Inferior parietal cortex (tissue), 1 donor: ENCODE measurements around the gene UNC93B1.

Experiments
- DNase-seq: peaks from one replicate; pipeline ENCODE4 v3.0.0-alpha.2; 2016; ENCODE audit errors: extremely low spot score

Gene UNC93B1, protein sequence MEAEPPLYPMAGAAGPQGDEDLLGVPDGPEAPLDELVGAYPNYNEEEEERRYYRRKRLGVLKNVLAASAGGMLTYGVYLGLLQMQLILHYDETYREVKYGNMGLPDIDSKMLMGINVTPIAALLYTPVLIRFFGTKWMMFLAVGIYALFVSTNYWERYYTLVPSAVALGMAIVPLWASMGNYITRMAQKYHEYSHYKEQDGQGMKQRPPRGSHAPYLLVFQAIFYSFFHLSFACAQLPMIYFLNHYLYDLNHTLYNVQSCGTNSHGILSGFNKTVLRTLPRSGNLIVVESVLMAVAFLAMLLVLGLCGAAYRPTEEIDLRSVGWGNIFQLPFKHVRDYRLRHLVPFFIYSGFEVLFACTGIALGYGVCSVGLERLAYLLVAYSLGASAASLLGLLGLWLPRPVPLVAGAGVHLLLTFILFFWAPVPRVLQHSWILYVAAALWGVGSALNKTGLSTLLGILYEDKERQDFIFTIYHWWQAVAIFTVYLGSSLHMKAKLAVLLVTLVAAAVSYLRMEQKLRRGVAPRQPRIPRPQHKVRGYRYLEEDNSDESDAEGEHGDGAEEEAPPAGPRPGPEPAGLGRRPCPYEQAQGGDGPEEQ

DNA sequence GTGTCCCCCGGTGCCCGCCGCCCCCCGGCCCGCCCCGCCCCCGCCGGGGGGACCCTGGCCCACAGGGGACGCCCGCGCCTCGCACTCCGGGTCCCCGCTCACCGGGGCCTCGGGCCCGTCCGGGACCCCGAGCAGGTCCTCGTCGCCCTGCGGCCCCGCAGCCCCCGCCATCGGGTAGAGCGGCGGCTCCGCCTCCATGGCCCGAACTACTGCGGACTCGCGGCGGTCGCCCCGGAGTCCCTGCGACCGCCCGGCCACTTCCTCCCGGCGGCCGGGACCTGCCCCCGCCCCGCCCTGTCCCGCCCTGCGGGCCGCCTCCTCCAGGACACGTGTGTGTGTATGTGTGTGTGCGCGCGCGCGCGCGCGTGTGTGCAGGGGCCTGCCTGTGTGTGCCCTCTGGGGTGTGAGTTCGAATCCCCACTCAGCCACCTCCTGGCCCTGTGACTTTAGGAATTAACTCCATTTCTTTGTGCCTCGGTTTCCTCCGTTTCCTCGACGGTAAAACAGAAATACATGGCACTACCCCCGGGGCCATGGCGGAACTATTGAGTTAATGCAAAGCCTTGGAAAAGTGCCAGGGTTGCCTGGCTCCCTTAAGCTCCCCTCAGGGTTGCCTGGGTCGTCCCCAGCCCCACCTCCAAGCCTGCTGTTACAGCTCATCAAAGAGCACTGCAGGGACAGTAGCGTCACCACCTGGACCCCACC lies at the start of gene UNC93B1:
Gene UNC93B1, minus strand, starts transcription at position 252 of the 705 bp plus-strand sequence. Its CDS starts 54 bp downstream, at position 198.
- no peak for DNase-seq

DNA sequence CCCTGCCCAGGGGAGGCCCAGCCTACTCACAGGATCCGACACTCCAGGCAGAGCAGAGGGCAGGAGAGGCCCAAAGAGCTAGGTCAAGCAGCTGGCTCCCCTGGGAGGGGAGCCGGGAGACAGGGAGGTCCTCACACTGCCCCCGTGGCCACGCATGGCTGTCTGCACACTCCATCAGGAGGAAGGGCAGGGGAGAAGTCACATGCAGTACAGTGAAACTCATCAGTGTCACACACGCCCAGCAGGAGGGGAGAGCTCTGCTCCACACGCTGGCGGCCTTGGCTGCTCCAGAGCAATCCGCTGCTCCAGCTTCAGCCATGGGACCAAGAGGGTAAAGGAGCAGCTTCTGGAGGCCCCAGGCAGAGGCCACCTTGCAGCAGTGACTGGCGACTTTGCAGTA lies 49.2 kb upstream of the UNC93B1 start:
- DNase-seq = no peak

DNA sequence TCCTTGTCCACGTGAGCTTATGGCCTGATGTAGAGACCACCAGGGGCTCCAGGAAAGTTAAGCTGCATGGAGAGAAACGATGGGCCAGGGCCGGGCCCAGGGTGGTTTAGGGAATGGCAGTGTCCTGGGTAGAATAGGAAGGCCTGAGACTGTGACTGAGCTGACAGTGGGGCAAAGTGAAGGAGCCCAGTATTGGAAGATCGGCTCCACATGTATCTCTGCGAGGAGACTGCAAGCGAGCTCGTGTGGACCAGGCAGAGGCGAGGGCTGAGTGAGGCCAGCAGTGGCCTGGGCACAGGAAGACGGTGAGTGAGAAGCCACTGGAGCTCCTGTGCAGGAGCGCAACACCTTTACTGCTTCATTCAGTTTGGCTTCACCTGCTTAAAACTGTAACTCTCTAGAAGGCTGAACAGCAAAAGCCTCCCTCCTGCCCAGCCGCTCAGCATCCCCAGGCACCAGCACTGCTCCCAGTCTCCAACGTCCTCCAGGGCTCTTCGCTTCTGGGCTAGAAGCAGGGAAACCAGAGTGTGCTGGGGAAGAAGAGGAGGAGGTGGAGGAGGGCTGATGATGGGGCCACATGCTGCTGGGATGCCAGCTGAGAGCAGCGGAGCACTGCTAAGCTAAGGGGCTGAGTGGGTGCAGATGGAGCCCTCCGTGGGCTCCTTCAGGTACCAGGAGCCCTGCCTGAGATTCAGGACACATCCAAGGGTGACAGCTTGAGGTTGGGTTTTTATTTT lies 48.4 kb upstream of the UNC93B1 start:
- no peak for DNase-seq

DNA sequence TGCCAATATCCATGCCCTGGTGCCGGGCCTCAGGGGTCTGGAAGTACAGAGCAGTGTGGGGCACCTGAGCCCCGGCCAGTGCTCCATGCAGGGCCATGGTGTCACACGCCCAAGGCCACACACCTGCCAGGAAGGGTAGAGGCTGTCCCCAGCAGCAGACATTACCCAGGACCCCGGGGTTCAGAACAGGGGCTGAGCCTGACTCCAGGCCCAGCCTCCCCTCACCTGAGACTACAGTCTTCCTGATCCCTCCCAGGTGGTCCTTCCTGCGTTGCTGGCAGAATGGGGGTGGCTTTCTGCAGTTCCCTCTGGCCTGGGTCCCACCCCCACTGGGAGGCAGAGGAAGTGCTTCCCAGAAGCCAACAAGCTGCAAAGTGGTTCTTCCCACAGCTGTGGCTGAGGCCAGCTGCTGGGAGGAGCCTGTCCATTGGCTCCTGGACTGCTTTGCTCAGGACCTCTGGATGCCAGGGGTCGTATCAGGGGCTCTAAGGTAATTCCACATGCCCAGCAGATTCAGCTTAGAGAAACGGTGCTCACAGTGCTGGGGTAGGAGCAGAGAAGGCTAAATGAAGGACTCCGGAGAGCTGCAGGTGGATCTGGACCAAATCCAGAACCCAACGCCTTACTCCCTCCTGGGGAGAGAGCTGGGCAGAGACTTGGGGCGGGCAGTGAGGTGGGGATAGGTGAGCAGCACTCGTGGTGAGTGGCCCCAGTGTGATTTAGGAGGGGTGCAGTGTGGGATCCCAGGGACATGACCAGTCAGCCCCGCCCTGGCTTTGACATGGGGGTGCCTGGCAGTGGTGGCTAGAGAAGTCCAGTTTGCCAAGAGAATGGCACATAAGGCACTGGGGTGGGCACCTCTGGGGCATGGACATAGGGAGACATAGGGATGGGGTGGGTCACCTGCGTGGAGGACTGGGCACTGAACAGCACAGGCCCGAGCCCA lies 47.6 kb upstream of the UNC93B1 start:
- DNase-seq = no peak

DNA sequence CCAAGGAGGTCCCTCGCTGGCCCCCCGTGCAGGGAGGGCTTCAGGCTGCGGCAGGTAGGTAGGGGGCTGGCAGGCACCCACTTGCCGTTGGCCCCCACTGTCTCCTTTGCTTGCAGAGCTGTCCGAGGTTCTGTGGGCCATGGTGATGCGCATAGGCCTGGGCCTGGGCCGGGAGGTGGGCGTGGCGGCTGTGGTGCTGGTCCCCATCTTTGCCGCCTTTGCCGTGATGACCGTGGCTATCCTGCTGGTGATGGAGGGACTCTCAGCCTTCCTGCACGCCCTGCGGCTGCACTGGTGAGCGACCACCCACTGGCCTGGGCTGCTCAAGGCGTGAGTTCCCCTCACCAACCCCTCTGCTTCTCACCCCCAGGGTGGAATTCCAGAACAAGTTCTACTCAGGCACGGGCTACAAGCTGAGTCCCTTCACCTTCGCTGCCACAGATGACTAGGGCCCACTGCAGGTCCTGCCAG lies 46.5 kb upstream of the UNC93B1 start:
- DNase-seq = no peak

DNA sequence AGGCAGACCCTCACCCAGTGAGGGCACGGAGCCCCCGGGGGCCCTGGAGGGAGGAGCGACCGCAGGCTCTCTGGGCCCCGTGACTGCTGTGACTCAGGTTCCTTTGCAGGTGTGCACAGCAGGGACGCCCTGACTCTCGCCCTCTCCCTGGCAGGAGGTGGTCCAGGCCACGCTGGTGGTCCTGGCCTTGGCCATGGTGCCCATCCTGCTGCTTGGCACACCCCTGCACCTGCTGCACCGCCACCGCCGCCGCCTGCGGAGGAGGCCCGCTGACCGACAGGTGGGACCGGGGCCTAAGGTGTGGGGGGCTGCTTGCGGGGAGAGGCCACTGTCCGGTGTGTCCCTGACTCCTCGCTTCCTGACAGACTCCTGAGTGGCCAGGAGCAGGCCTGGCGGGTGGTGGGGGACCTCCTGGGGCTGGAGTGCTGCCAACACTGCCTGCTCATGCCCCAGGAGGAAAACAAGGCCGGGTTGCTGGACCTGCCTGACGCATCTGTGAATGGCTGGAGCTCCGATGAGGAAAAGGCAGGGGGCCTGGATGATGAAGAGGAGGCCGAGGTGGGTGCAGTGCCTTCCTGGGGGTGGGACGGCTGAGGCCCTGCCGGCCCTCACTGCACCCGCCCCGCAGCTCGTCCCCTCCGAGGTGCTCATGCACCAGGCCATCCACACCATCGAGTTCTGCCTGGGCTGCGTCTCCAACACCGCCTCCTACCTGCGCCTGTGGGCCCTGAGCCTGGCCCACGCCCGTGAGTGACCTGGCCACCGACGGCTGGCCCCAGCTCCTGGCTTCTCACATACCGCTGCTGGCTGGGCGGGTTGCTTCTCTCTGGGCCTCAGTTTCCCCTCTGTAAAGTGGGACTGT lies 45.8 kb upstream of the UNC93B1 start:
- no peak for DNase-seq

DNA sequence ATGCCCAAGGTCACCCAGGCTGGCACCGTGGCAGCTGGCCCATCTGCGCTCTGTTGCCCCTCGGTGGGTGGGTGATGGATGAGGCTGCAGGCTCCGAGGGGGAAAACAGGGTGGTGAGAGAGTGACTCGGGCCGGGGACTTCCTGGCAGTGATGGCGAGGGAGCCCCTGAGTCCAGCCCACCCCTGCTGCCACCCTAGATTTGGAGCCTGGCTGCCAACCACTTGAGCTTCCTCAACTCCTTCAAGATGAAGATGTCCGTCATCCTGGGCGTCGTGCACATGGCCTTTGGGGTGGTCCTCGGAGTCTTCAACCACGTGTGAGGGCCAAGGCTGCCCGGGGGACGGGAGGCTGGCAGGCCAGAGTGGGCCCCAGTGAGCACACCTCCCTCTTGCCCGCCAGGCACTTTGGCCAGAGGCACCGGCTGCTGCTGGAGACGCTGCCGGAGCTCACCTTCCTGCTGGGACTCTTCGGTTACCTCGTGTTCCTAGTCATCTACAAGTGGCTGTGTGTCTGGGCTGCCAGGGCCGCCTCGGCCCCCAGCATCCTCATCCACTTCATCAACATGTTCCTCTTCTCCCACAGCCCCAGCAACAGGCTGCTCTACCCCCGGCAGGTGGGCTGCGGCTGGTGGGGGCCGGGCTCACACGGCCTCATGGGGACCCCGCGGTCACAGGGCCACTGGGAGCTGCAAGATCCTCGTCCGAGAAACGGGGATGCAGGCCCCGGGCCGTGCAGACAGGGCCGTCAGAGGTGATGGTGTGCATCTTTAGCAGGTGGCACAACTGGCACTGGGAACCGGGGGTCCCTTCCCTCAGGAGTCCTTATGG lies 45.0 kb upstream of the UNC93B1 start:
- no peak for DNase-seq

DNA sequence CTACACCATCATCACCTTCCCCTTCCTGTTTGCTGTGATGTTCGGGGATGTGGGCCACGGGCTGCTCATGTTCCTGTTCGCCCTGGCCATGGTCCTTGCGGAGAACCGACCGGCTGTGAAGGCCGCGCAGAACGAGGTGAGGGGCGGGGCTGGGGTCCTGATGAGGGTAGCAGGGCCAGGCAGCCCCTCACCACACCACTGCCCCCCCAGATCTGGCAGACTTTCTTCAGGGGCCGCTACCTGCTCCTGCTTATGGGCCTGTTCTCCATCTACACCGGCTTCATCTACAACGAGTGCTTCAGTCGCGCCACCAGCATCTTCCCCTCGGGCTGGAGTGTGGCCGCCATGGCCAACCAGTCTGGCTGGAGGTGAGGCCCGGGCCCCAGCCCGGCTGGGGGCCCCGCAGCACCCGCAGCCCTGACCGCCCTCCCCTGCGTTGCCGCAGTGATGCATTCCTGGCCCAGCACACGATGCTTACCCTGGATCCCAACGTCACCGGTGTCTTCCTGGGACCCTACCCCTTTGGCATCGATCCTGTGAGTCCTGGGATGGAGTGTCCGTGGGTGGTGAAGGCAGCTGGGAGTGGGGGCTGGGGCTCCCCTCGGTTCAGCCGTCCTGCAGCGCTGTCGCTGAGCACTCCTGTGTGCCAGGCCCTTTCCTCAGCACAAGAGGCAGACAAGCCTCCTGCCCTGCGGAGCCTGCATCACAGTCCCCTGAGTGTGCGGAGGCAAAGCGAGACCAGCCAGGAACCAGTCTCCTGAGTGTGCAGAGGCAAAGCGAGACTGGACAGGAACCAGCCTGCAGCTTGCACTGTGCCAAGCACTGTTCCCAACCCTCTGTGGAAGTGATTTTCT lies 43.8 kb upstream of the UNC93B1 start:
- no peak for DNase-seq

DNA sequence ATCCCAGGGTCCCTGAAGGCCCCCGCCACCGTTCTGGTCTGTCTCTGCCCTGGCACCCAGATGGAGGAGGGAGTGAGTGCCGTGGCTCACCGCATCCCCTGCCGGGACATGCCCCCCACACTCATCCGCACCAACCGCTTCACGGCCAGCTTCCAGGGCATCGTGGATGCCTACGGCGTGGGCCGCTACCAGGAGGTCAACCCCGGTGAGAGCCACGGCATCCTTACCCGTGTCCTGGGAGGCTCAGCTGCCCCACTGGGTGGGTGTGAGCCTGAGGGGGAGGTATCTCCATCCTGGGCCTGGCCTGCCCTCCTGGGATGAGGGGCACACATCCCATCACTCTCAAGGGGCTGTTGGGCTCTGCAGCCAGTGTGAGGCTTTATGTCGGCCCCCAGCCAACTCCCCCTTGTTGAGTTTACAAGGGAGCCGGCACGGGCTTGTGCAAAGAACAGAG lies 41.0 kb upstream of the UNC93B1 start:
- no peak for DNase-seq

DNA sequence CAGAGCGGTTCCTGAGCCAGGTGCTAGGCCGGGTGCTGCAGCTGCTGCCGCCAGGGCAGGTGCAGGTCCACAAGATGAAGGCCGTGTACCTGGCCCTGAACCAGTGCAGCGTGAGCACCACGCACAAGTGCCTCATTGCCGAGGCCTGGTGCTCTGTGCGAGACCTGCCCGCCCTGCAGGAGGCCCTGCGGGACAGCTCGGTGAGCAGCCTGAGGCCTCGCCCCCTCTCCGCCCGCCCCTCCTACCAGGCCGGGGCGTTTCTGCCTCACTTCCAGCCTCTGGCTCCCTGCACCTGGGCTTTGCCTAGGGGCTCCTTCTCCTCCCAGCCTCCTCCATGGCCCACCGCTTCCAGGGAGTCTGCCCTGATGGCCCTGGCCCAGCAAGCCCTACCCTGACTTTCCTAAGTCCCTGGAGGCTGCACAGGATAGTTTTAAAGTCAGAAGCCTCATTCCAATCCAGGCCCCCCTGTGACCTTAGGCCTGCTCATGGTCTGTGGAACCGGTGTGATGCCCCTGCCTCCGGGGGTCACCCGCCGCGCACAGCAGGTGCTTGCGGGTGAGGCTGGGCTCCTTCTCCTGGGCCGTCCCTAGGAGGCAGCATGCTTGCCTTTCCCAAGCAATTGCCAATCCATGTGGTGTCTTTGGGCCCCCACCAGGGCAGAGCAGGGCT lies 40.4 kb upstream of the UNC93B1 start:
- DNase-seq = no peak

DNA sequence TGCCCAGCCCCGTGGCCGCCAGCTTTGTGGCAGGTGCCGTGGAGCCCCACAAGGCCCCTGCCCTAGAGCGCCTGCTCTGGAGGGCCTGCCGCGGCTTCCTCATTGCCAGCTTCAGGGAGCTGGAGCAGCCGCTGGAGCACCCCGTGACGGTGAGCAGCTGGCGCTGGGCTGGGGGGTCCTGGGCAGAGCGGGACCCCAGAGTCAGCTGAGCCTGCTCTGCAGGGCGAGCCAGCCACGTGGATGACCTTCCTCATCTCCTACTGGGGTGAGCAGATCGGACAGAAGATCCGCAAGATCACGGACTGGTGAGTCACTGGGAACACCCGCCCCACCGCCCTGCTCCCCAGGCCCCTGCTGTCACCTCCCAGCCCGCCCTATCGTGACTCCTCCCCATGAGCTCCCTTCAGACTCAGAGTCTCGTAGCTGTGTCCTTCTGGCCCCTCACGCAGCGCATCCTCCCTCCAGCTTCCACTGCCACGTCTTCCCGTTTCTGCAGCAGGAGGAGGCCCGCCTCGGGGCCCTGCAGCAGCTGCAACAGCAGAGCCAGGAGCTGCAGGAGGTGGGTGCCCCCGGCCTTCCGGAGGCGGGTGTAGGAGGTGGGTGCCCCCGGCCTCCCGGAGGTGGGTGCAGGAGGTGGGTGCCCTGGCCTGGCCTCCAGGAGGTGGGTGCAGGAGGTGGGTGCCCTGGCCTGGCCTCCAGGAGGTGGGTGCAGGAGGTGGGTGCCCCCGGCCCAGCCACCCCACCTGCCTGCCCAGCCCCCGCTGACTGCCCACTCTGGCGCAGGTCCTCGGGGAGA lies 39.6 kb upstream of the UNC93B1 start:
- DNase-seq = no peak

DNA sequence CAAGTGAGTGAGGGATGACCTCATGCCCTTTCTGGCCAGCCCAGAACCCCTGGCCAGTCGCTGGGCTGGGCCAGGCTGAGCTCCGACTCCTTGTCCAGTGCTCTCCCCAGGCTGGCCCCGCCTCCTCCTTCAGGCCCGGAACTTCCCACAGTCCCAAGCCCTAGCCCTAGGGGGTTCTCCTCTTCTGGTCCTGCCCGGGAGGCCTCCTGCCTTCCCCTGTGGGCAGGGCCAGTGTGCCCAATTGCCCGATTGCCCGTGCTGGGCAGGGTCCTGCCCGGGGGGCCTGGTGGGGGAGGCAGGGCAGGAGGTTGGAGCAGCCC lies 39.1 kb upstream of the UNC93B1 start:
- no peak for DNase-seq

DNA sequence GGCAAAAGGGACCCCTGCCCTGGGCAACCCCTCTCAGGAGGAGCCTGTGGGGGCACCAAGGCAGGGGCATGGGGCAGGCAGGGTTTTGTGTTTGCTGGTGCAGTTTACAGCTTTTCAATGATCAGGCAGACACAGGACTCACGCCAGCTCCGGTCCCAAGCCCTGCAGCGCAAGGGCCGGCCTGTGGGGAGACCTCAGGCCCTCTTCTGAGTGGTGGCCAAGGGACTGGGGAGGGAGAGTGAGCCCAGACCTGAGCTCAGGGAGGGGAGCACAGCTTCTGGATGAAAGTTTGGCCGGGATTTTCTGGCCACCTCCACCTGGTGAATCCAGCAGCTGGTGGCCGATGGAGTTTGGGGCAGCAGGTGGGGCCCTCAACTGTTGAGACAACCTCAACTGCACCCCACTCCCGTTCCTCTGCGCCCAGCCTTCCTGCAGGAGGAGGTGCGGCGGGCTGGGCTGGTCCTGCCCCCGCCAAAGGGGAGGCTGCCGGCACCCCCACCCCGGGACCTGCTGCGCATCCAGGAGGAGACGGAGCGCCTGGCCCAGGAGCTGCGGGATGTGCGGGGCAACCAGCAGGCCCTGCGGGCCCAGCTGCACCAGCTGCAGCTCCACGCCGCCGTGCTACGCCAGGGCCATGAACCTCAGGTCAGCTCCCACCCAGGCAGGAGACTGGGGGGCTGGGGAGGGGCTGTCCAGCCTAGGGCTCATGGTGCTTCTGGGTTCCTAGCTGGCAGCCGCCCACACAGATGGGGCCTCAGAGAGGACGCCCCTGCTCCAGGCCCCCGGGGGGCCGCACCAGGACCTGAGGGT lies 38.5 kb upstream of the UNC93B1 start:
- no peak for DNase-seq

DNA sequence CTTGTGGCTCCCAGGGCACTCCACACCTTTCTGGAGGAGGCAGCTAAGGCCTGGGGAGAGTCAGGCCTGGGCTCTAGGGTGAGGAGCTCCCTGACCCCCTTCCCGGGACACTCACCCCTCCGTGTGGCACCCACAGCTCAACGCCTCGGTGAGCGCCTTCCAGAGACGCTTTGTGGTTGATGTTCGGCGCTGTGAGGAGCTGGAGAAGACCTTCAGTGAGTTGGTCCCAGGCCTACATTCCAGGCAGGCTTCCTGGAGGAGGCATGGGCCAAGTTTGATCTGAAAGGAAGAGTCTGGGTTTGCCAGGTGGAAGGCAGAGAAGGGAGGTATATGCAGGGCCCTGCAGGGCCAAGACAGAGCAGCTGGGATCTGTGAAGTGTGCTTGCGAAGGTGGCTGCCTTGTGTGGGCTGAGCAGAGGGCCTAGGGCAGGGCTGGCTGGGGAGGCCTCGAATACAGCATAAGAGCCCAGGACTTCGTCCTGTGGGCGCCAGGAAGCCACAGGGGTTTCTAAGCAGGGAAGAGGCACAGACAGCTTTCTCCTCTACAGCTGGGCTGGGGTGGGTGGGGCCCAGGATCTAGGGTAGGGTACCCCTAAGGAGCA lies 37.8 kb upstream of the UNC93B1 start:
- no peak for DNase-seq

DNA sequence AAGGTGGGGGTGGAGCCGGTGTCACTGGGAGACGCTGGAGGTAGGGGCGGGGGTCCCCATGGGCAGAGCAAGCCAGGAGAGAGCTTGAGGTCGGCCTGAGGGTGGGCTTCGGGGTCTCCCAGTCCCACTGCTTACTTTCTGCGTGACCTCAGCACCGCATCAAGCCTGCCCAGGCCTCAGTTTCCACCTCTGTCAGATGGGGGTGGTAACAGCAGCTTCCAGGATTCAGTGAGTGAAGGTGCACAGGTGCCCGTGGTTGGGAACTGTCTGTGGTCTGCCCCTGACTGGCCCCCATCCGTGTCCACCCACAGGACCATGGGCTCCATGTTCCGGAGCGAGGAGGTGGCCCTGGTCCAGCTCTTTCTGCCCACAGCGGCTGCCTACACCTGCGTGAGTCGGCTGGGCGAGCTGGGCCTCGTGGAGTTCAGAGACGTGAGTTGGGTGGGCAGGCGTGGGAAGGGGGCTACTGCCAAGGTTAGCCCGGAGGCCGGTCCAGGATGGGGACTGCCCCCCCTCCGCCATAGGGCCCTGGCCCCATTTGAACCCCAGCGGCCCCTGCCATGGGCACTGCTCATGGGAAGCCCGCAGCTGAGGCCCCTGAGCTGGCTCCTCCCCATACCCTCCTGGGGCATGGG lies 37.2 kb upstream of the UNC93B1 start:
- DNase-seq = no peak
